GM19397 (cell line): ENCODE measurements around the gene MAPK4.
"Not testable (repeated sequence)": the region's sequence is repeated elsewhere in the genome, so short reads cannot be mapped to it uniquely, and the experiment has no call there.

Experiments used
- ATAC-seq: cut with Tn5 transposase; IDR thresholded peaks from one replicate; pipeline ENCODE4 v1.9.1; 2021; ENCODE audit warnings: mild to moderate bottlenecking, moderate library complexity; ENCODE audit not compliant: unreplicated experiment

The MAPK4 gene

GRCh38 chr18:50559752-50560680 lies at the start of gene MAPK4:
Gene MAPK4, plus strand, starts transcription at chr18:50560087. Its CDS starts 103,872 bp downstream, at chr18:50663959.
- peak; percentile 50 for ATAC-seq

DNA sequence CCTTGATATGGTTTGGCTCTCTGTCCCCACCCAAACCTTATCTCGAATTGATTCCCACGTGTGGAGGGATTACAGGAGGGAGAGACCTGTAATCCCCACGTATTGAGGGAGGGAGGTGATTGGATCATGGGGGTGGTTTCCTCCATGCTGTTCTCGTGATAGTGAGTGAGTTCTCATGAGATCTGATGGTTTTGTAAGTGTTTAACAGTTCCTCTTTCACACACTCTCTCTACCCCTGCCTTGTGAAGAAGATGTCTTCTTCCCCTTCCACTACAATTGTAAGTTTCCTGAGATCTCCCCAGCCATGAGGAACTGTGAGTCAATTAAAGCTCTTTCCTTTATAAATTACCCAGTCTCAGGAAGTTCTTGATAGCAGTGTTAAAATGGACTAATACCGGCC lies 42.6 kb upstream of the MAPK4 start:
- not testable (repeated sequence) for ATAC-seq

GRCh38 chr18:50518787-50519546 lies 40.9 kb upstream of the MAPK4 start:
- ATAC-seq = no peak

DNA sequence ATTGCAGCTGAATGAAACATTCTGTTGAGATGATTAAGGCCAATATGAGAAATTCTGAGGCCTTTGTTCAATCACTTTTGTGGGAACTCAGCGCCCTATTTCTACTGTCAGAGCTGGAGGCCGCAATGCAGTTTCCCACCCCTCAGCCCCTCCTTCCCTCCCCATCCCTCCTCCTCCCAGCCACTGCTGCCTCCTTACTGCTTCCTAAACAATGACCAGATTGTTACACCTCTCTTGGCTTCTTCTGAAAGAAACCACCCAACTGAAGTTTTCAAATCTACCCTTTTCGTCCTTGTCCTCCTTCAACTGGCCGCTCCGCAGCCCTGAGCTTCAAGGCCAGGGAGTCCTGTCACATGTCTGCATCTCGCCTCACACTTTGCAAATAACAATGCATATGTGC lies 36.7 kb upstream of the MAPK4 start:
- ATAC-seq = no peak

DNA sequence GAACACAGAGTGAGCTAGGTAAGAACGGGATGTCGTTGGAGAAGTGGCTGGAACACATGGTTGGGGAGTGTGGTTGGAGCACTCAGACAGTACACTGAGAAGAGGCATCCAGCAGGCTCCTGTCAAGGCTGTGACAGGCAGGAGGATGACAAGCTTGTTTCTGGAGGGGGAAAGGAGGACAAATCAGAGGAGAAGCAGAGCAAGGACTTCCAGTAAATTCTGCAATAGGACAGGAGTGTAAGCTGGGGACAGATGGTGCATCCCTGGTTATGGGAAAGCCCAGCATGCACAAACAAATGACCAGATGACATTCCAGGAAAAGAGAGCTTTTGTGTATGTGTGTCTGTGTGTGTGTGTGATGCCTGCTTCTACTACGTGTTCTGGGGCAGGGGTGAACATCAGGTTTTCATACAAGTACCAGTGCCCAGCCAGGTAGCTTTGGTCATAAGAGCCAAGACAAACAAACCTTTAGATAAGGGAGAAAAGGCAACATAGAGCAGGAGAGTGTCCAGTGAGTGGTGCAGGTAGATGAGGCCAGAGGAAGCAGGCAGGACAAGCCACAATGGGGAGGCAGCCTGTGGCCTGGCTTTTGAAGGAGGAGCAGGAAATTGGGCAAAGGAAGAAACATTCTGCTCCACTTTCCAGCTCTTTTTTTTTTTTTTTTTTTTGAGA lies 32.1 kb upstream of the MAPK4 start:
- ATAC-seq = no peak

DNA sequence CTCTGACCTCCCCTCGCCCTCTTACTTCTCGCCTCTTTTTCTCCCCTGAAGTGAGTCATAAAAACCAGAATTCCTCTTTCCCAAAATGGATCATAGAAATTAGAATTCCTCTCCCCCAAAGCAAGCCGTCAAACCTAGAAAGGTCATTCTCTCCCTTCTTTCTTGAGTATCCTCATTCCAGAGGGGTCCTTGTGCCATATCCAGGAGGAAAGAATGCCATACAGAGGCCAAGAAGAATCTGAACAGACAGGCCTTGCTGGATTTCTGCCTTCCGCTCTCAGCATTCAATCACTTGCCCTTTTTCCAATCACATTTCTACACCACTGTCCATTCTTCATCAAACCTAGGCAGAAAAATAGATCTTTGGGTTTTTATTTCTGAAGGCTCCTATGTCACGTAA lies 31.1 kb upstream of the MAPK4 start:
- no peak for ATAC-seq

GRCh38 chr18:50533822-50534221 lies 26.1 kb upstream of the MAPK4 start:
- not testable (repeated sequence) for ATAC-seq

DNA sequence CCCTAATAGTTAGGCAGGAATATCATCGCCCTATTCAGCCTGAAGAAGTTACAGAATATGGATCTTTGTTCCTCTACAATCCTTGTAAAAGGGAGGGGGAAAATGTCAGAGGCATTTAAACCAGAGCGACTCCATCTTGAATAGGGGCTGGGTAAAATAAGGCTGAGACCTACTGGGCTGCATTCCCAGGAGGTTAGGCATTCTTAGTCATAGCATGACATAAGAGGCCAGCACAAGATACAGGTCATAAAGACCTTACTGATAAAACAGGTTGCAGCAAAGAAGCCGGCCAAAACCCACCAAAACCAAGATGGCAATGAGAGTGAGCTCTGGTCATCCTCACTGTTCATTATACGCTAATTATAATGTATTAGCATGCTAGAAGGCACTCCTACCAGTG lies 15.4 kb upstream of the MAPK4 start:
- ATAC-seq = not testable (repeated sequence)

GRCh38 chr18:50545936-50546335 lies 14.0 kb upstream of the MAPK4 start:
- no peak for ATAC-seq

DNA sequence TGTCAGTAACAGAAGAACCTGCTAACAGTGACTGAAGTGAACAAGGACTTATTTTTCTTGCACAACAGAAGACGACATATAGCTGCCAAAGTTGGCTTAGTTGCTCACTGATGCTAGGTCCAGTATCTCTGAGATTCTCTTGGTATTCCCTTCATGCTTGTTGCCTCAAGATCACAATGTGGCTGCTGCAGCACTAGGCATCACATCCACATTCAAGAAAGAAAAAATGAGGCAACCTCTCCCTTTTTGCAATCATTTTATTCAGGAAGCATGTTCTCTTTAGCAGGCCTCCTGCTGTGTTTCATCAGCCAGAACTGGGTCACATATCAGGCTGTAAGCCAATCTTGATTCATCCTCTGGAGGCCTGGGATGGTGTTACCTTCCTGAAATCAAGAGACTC lies 11.7 kb upstream of the MAPK4 start:
- no peak for ATAC-seq

DNA sequence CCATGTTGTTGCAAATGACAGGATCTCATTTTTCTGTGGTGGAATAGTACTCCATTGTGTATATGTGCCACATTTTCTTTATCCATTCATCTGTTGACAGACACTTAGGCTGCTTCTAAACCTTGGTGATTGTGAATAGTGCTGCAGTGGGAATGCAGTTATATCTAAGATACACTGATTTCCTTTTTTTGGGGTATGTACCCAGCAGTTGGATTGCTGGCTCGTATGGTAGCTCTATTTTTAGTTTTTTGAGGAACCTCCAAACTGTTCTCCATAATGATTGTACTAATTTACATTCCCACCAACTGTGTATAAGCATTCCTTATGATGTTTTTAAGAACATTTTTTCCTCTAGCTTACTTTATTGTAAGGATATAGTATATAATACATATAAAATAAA lies 8.2 kb upstream of the MAPK4 start:
- ATAC-seq = not testable (repeated sequence)

GRCh38 chr18:50558157-50558556 lies 1.7 kb upstream of the MAPK4 start:
- no peak for ATAC-seq

DNA sequence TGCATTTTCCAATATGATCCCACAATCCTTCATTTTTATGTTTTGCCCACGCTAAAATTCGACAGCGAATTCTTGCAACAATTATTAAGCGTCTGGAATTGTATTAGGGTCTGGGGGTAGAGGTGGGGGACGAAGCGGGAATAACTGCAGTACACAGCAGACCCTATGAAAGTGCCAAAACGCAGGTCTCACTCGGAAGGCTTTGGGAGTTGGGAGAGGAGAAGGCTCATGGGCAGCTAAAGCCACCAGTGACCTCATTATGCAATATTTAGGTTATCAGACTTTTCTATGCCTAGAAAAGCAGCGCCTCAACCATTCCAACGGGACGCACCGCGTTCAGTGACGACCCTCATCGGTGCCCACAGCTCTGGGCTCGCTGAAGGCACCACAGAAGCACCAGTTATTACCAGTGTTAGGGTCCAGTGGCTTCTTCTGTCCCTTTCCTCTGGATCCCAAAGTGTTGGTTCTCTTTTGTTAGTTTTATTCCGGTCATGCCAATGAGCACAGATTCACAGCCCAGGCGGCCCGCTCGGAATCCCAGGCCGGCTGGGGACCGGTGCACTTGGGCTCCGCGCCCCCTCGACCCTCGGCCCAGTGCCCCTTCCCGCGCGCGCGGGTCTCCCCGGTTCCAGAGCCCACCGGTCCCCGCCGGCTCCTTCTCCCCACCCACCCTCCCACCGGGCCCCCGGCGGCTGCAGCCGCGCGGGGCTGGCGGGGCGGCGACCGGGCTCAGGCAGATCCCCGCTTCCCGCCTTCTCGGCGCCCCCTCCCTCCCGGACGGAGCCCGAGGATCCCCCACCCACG lies 737 bp upstream of the MAPK4 start:
- no peak for ATAC-seq

DNA sequence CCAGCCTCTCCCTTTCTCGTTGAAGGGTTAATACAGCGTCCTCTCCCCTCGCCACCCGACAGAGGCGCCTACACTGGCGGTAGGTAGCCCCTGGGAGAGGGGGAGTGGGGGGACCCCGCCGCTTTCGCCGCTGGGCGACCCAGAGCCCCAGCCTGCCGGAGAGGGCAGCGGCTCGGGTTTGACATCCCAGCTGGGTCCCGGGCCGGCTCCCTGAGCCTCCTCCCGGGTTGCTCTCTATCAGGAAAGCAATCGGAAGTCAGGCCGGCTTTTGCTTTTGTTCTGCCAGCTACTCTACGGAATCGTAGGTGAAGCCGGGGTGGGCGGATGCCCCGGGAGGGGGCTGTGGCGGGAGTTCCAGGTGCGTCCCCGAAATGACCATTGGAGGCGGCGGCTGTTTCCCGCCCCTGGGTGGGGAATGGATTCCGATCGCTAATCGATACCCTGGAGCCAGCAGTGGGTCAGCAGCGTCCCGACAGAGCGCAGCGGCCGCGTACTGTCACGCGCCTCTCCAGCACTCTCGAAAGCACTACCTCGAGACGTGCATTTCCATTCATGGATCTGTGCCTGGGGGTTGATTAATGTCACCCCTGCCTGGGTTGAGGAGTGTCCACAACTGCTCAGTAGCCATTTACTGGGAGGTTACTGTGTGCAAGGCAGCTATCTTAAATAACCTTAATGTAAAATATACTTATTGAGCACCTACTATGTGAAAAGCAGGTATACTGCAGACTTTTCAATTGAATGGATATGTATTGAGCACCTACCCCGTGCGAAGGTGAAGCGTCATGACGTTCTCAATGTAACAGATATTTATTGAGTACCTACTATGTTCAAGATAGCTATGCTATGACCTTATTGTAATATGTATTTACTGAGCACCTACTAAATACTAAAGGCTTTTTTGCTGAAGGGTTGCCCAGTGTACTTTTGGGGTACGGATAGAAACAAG lies 1.1 kb downstream of the MAPK4 start:
- no peak for ATAC-seq

DNA sequence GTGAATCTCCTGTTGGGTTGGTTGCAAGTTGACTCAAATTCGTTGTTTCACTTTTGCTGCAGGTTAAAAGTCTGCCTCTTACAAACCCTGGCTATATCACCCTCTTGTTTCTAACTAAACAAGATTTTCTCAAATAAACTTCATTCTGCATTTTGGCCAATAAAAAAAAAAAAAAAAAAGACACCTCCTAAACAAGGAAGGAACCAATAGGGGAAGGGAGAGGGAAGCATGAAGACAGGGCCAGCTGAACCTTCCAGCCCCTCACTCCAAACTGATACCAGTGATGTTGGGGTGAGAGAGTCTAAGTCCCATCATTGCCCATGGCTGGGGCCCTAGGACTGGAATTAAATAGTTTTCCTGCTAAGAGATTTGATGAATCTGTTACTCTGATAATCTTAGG lies 2.4 kb downstream of the MAPK4 start:
- not testable (repeated sequence) for ATAC-seq

DNA sequence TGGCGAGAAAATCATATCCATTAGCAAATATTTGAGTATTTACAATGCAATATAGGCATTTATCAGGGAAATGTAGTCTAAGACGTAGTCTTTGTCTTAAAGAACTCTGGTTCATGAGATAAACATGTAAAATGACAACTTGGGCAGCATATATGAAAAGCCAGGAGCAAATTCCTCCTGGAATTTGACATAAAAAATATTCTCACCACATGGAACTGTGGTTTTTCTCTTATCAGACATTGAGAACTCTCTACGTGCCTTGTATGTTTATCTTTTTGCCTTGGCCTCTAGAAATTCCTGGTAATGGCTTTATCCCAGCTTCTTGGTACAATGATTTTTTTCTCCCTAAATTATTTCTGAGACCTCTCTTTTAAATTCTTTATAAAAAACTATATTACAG lies 2.8 kb downstream of the MAPK4 start:
- ATAC-seq = no peak

DNA sequence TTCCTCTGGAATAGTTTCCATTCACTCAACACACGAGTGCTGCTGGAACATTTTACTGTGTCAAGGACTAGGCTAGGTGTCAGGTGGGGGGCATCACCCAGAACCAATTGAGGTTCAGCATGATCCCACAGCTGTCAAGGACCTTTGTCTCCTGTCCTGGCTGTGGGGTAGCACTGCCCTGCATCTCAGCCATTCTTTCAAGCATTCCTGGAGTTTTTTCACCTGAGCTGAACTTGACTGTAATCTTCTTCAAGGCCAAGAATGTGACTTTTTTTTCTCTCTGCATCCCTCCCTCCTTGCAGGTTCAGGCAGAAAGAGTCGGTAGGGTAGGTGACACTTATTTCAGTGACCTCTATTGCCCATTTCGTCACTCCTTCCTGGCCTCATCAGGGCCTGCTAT lies 3.5 kb downstream of the MAPK4 start:
- no peak for ATAC-seq

DNA sequence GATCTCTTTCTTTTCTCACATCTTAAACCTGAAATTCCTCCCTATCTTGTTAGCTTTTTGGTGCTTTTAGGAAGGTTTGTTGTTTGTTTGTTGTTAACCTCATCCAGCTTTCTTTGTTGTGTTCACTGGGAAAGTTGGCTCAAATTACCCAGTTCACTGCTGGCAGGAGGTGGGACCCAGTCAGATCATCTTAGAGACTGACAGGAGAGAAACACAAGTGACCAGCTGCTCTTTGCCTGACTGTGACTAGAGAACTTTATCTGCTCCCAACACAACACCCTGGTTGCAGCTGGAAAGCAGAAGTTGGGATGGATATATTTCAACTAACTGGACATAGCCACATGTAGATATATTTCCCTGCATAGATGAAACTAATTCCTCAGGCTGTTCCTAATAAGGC lies 10.0 kb downstream of the MAPK4 start:
- ATAC-seq = no peak

DNA sequence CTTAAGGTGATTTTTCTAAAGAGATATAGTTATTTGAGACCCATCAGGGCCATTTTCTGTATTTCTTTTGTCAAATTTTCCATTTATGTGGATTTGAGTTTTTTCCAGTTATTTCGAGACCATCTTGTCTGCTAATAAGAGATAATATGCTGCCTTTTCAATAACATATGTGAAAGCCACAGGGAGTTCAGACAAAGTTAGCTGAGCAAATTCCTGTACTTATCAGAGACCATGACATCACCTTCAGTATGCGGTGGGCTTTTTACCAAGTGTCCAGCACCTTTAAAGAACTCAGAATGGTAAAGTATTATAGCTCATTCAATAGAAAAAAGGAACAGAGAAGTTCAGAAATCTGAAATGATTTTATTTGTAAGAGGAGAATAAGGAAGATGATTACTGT lies 11.7 kb downstream of the MAPK4 start:
- no peak for ATAC-seq
